Aorta (tissue), 5 donors: ENCODE measurements around the gene PHF12. TPM values are rescaled to one million over a fixed set of nuclear protein-coding genes. Genes with fewer than 3 reads are reported as not detected.
A peak's percentile ranks its signal among the peaks of the same experiment; 100 is the strongest.

Experiments used
- ATAC-seq: fragments of 200-7000 bp; cut with Tn5 transposase; one replicate; pipeline ENCODE4 v1.9.1; 2022; ENCODE audit warnings: moderate library complexity; ENCODE audit not compliant: low FRiP score
- DNase-seq, 2 donors: peaks; one replicate each; pipeline ENCODE4 v3.0.0-alpha.2; 2020
- H3K27ac ChIP-seq, 2 donors: one replicate each; pipeline ENCODE4 v1.5.1; 2013; ENCODE audit warnings: low read length in 2 of 2, mild to moderate bottlenecking in 2 of 2, moderate library complexity in 2 of 2, control low read depth in 1 of 2, inconsistent platforms in 1 of 2, low read depth in 1 of 2
- H3K27me3 ChIP-seq, 2 donors: one replicate each; pipeline ENCODE4 v1.6.1; 2013; ENCODE audit warnings: control low read depth in 1 of 2, low read length in 1 of 2, mild to moderate bottlenecking in 1 of 2, moderate library complexity in 1 of 2; ENCODE audit not compliant: insufficient read depth in 2 of 2, control insufficient read depth in 1 of 2
- H3K36me3 ChIP-seq, 2 donors: one replicate each; pipeline ENCODE4 v1.6.1; 2013; ENCODE audit warnings: control low read depth in 1 of 2, low read length in 1 of 2, mild to moderate bottlenecking in 1 of 2; ENCODE audit not compliant: insufficient read depth in 2 of 2, control insufficient read depth in 1 of 2
- H3K4me1 ChIP-seq, 2 donors: one replicate each; pipeline ENCODE4 v1.6.1; 2013; ENCODE audit warnings: low read length in 2 of 2, control low read depth in 1 of 2, mild to moderate bottlenecking in 1 of 2, moderate library complexity in 1 of 2; ENCODE audit not compliant: insufficient read depth in 2 of 2, control insufficient read depth in 1 of 2
- H3K4me3 ChIP-seq, 2 donors: one replicate each; pipeline ENCODE4 v1.5.1; 2013; ENCODE audit warnings: low read length in 2 of 2, control low read depth in 1 of 2, mild to moderate bottlenecking in 1 of 2
- H3K9me3 ChIP-seq: one replicate; pipeline ENCODE4 v1.6.1; 2013; ENCODE audit warnings: mild to moderate bottlenecking, low read length; ENCODE audit not compliant: control insufficient read depth
- WGBS, 2 donors: extraction: QIAGEN DNeasy Blood & Tissue Kit; methylation state at CpG; one replicate each; pipeline ENCODE4 v1.1.7; 2013; 5-methylcytosine and 5-hydroxymethylcytosine counted together
- intact Hi-C, 2 donors: fragments of 100-400 bp; cut with DNase I; formaldehyde crosslinking; loops; one replicate each; pipeline versions ENCODE4 v1.14.2 to v1.15.0; 2022
- polyA plus RNA-seq, 2 donors: library from polyadenylated mRNA; stranded (reverse); fragments of 200-250 nt; gene quantifications; one replicate each; pipeline ENCODE4 v1.2.3, GENCODE V29; 2013
- total RNA-seq, 2 donors: library from RNA; stranded (reverse); fragmentation: NEBNext Ultra II Directional; extraction: Animal tissue kit (Norgen Biotek cat#: 25700); gene quantifications; one replicate each; pipeline ENCODE4 v1.2.1, GENCODE V29; 2021
- donor health status: healthy with polysubstance abuse.
- donor health status: Bipolar disorder and iron deficiency.
- donor health status: DM: no; HTN: no; CAD: no.
- donor health status: DM: no; HTN: no; CAD: no.
- donor health status: DM: yes; HTN: yes; CAD: no.

Gene PHF12
- total and polyA plus RNA-seq, 4 donors, result 10.1 to 47.0 (median 30.0) TPM

DNA sequence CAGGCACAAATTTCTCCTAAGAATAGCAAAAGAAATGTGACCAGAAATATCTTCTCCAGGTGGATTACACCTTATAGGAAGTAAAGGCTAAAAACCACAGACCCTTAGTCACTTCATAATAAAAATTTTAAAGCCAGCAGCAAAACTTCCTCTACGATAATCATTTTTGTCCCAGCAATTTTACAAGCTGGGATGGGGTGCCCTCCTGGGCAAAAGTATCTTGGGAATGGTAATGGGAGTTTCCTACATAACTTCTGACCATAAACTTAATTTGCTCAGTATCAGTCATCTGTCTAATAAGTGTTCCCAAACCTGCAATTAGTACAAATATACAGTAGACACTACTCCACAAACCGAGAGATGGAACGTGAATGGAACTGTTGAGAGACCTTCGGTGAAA lies 3.0 kb downstream of the PHF12 start:
- DNase-seq (no peak), ATAC-seq (no peak)
- intact Hi-C loops, result loop anchor here (5.0 kb wide), 3 partner anchors 36 to 136 kb away; partner anchors contain the start of gene DHRS13 (in 1 of the 2)
- Histone ChIP-seq H3K9me3 (no peaks in the 10 kb centered on the region), H3K27me3 (no peaks in the 10 kb centered on the region), H3K4me1 (peaks cover 2 to 4% of the 10 kb centered on the region in 2 donors), H3K27ac (no peak overlapping the region), H3K4me3 (peak overlapping the region; percentile 81 to 92), H3K36me3 (no peaks in the 10 kb centered on the region)
- 10 to 12% methylated on average over 4 of the region's 4 CpGs for WGBS, 2 donors

DNA sequence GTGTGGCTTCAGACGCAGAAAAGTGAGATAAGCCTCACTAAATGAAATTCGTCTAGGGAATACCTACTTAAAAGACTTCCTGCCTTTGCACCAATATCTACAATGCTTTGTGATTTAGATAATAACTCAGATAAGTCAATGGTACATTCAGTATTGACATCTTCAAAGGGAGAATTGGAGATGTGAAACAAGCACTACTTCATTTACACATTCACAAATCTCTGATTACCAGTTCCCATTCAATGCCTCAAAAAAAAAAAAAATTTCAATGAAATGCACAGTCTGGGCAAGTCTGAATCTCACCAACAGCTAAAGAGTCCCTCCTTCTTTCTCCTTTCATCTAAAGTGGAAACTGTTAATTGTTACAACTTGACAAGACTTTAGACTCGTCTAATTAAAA lies 3.7 kb downstream of the PHF12 start:
- no peak for DNase-seq
- Histone ChIP-seq H3K4me3 (no peak overlapping the region), H3K4me1 (peaks cover 2 to 4% of the 10 kb centered on the region in 2 donors), H3K9me3 (no peaks in the 10 kb centered on the region), H3K27ac (no peak overlapping the region), H3K36me3 (no peaks in the 10 kb centered on the region), H3K27me3 (no peaks in the 10 kb centered on the region)
- intact Hi-C loops, result loop anchor here (5.0 kb wide), 3 partner anchors 35 to 135 kb away; partner anchors contain the start of gene DHRS13 (in 1 of the 2)
- ATAC-seq, result no peak
- 36 to 39% methylated on average over 3 of the region's 3 CpGs for WGBS, 2 donors

DNA sequence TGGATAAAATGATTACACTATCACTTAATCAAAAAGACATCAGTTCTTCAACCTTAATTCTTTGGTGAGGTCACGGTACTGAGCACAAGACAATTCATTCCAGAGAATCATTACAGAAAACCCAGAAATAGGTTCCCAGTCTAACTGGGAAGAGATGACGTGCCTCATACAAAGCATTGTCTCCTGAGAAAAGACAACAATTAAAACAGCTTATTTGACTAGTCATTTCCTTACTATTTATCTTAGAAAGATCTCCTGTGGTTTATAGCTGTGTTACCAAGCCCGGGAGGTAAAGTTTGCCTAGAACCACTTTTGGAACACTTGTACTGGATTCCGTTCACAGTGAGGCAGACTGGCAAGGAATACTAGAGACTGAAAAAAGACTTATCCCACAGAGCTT lies 5.1 kb downstream of the PHF12 start:
- H3K27me3 ChIP-seq, result no peaks in the 10 kb centered on the region
- peaks cover 2 to 4% of the 10 kb centered on the region in 2 donors for H3K4me1 ChIP-seq
- no peaks in the 10 kb centered on the region for H3K9me3 ChIP-seq
- ATAC-seq, result no peak
- H3K27ac ChIP-seq, result no peak overlapping the region
- H3K36me3 ChIP-seq, result no peaks in the 10 kb centered on the region
- no peak for DNase-seq
- H3K4me3 ChIP-seq, result no peak overlapping the region
- 29% methylated on average over 4 of the region's 4 CpGs for WGBS, 2 donors
- intact Hi-C loops, result loop anchor here (5.0 kb wide), 3 partner anchors 34 to 134 kb away; partner anchors contain the start of gene DHRS13 (in 1 of the 2)

DNA sequence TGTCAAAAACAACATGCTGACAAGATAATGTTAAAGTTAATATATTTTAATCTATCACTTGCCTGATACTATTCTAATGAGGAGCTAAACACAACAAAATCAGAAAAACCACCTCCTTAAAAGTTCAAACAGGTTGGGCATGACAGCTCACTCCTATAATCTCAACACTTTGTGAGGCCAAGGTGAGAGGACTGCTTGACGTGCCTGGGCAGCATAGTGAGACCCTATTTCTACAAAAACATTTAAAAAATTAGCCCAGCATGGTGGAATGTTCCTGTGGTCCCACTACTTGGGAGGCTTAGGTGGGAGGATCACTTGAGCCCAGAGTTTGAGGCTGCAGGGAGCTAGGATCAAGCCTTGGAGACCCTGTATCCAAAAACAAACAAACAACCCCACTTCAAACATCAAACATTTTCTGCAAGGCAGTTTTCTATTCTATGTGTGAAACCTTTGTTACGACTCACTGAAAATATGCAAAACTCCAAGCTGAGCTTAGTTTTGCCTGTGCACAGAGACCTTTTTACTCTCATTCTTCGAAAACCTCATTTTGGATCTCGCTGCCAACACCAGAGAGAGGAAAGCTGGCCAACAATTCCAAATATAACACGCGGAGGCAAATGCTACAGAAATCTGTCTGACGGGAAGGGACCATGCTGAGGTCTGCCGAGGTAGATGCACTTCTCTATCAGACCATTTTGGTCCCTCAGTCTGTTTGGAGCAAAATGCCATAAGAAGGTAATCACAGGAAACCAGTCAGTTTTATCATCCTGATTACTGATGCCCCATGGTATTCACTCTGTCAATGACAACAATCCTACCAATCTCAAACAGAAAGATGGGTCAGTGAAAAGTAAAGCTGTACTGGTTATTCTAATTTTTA lies 6.2 kb downstream of the PHF12 start:
- ATAC-seq (no peak), DNase-seq (no peak)
- Histone ChIP-seq H3K9me3 (no peaks in the 10 kb centered on the region), H3K27ac (peak overlapping the region in 1 of 2 donors; percentile 27), H3K36me3 (no peaks in the 10 kb centered on the region), H3K27me3 (no peaks in the 10 kb centered on the region), H3K4me3 (no peak overlapping the region), H3K4me1 (peaks cover 2 to 4% of the 10 kb centered on the region in 2 donors)
- intact Hi-C loops, result loop anchor here (5.0 kb wide), 3 partner anchors 33 to 133 kb away; partner anchors contain the start of gene DHRS13 (in 1 of the 2)
- WGBS, 2 donors, result 6 to 12% methylated on average over 8 of the region's 8 CpGs

DNA sequence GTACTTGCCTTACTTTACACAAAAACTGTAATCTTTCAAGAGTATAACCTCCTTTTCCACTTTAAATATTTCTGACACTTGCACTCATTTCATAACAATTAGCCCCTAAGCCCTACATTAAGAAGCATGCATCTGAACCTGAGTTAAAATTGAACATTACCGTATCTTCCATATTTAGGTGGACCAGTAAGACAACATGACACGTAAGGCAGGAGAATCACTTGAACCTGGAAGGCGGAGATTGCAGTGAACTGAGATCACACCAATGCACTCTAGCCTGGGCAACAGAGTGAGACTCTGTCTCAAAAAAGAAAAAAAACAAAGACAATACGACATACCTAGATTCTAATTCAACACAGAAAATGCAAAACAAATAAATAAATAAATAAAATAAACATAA lies 7.0 kb downstream of the PHF12 start:
- Histone ChIP-seq H3K9me3 (no peaks in the 10 kb centered on the region), H3K36me3 (no peaks in the 10 kb centered on the region), H3K4me1 (peaks cover 4% of the 10 kb centered on the region in 2 donors), H3K4me3 (no peak overlapping the region), H3K27me3 (no peaks in the 10 kb centered on the region), H3K27ac (no peak overlapping the region)
- no peak for ATAC-seq
- WGBS, 2 donors, result 75 to 81% methylated on average over 4 of the region's 4 CpGs
- intact Hi-C loops, result no loop called here
- no peak for DNase-seq

DNA sequence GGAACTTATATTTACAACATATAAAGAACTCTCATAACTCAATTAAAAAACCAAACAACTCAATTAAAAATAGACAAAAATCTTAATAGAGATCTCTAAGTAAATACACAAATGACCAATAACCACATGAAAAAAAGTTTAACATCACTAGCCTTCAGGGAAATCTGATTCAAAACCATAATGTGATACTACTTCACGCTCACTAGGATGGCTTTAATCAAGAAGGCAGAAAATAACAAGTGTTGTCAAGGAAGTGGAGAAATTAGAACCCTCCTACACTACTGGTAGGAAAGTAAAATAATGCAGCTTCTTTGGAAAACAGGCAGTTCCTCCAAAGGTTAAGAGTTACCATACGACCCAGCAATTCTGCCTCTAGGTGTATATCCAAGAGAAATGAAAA lies 8.4 kb downstream of the PHF12 start:
- intact Hi-C loops, result no loop called here

DNA sequence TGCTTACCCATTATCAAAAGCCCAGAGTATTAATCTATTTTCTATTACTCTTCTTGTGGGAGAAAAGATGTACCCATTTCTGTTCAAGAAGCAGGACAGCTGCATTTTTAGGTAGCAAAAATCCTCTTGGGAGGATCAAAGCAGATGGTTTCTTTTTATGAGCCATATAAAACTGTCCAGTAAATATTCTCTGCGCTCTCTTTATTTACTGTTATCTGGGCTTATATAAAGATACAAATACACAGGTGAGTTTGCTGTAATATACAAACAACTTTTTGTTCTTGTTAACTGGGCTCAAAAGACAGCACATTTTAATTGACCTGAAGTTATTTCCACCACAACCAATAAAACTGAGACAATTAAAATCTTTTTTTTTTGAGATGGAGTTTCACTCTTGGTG lies 10.1 kb downstream of the PHF12 start:
- no peaks in the 10 kb centered on the region for H3K27me3 ChIP-seq
- H3K27ac ChIP-seq, result no peak overlapping the region
- peaks cover 8% of the 10 kb centered on the region in 2 donors for H3K4me1 ChIP-seq
- DNase-seq (no peak), ATAC-seq (no peak)
- H3K9me3 ChIP-seq, result no peaks in the 10 kb centered on the region
- intact Hi-C loops, result no loop called here
- no peaks in the 10 kb centered on the region for H3K36me3 ChIP-seq
- WGBS, 2 donors, result 93 to 96% methylated on average over 1 of the region's 1 CpG
- H3K4me3 ChIP-seq, result no peak overlapping the region

More for the DNA sequence above, 8.4 kb downstream of the PHF12 start:
- WGBS, 2 donors, result 82 to 89% methylated on average over 2 of the region's 2 CpGs
- ATAC-seq, result no peak
- no peak for DNase-seq
- Histone ChIP-seq H3K4me3 (no peak overlapping the region), H3K4me1 (peaks cover 4 to 8% of the 10 kb centered on the region in 2 donors), H3K27ac (no peak overlapping the region), H3K27me3 (no peaks in the 10 kb centered on the region), H3K36me3 (no peaks in the 10 kb centered on the region), H3K9me3 (no peaks in the 10 kb centered on the region)

DNA sequence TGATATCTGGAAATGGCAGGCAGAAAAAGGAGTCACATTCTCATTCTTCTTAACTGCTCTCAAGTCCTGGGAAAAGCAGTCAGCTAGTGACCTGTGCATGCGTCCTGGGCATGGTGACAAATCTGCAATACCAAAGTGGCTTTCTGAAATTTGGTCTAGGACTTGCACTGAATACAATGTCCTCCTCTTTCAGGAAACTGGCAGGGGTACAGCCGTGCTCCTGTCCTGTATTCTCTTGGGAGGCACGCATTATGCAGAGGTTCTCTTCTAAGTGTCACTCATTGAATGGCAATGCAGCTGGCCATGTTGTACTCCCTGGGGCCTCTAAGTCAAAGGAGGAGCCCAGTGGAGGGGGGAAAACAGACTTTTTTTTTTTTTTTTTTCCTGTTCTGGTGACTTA lies 10.6 kb downstream of the PHF12 start:
- Histone ChIP-seq H3K27ac (no peak overlapping the region), H3K36me3 (no peaks in the 10 kb centered on the region), H3K4me1 (peaks cover 8% of the 10 kb centered on the region in 2 donors), H3K9me3 (no peaks in the 10 kb centered on the region), H3K4me3 (no peak overlapping the region), H3K27me3 (no peaks in the 10 kb centered on the region)
- WGBS, 2 donors, result 29% methylated on average over 3 of the region's 3 CpGs
- intact Hi-C loops, result no loop called here
- no peak for ATAC-seq
- no peak for DNase-seq

DNA sequence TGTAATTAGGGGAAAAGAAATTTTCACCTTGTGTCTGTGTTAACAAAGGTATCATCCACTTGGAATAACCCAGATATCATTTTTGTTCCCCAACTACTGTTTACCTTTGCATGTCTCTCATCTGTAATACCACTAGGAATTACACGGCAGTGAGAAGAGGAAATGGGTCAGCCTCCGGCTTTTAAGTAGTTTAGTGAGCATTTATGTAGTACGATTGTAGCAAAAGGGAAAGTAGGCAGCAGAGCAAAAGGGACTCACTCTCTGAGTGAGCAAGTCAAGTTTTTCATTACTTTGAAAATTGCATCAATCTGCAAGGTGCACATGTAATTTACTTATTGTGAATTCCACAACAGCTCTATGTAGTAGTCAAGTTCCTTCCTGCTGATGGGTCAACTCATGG lies 11.2 kb downstream of the PHF12 start:
- H3K27me3 ChIP-seq, result no peaks in the 10 kb centered on the region
- intact Hi-C loops, result no loop called here
- no peak overlapping the region for H3K4me3 ChIP-seq
- ATAC-seq (no peak), DNase-seq (no peak)
- H3K27ac ChIP-seq, result no peak overlapping the region
- H3K4me1 ChIP-seq, result peaks cover 6 to 8% of the 10 kb centered on the region in 2 donors
- no peaks in the 10 kb centered on the region for H3K36me3 ChIP-seq
- 50 to 64% methylated on average over 3 of the region's 3 CpGs for WGBS, 2 donors
- no peaks in the 10 kb centered on the region for H3K9me3 ChIP-seq
